ENCODE data around the gene PERM1. TPM values are rescaled to one million over a fixed set of nuclear protein-coding genes. Genes with fewer than 3 reads are reported as not detected.
"Not testable (repeated sequence)": the region's sequence is repeated elsewhere in the genome, so short reads cannot be mapped to it uniquely, and the experiment has no call there.

Gene PERM1
- total RNA-seq, 1 donor from 2014 or later, result 174 TPM

- DNase-seq (ENCODE audit: missing footprints) (peak; percentile 79), ATAC-seq (no peak)
- intact Hi-C loops (cut with DNase I), result loop anchor here (2.0 kb wide), 1 partner anchor 81 kb away; no protein-coding TSS in a partner anchor
These were observed 2.0 kb upstream of the PERM1 start for GRCh38 chr1:983798-984475.

- DNase-seq (ENCODE audit: missing footprints), result peak; percentile 63
- intact Hi-C loops (cut with DNase I), result no loop called here
These were observed 1.0 kb upstream of the PERM1 start for GRCh38 chr1:982765-983436.

GRCh38 chr1:981491-981954 is 370 bp downstream of the PERM1 start:
- intact Hi-C loops (cut with DNase I), result no loop called here
- peak; percentile 65 for DNase-seq (ENCODE audit: missing footprints)
- ATAC-seq, result peak; percentile 1

More at GRCh38 chr1:982765-983436, 1.0 kb upstream of the PERM1 start:
- no peak for ATAC-seq

- intact Hi-C loops (cut with DNase I), result loop anchor here (1.0 kb wide), 1 partner anchor 19 kb away; no protein-coding TSS in a partner anchor
- peak; percentile 82 for DNase-seq (ENCODE audit: missing footprints)
- peak; percentile 71 for ATAC-seq
These were observed 1.1 kb downstream of the PERM1 start for GRCh38 chr1:980602-981395.

GRCh38 chr1:980137-980571 is 1.7 kb downstream of the PERM1 start:
- peak; percentile 61 for DNase-seq (ENCODE audit: missing footprints)
- no peak for ATAC-seq
- intact Hi-C loops (cut with DNase I), result loop anchor here (1.0 kb wide), 1 partner anchor 19 kb away; no protein-coding TSS in a partner anchor

- intact Hi-C loops (cut with DNase I), result loop anchor here (1.0 kb wide), 1 partner anchor 20 kb away; no protein-coding TSS in a partner anchor
- ATAC-seq (no peak), DNase-seq (ENCODE audit: missing footprints) (no peak)
These were observed 2.2 kb downstream of the PERM1 start for GRCh38 chr1:979744-980072.

- intact Hi-C loops (cut with DNase I), result no loop called here
- ATAC-seq, result no peak
- peak; percentile 53 for DNase-seq (ENCODE audit: missing footprints)
These were observed 2.8 kb downstream of the PERM1 start for GRCh38 chr1:978835-979743.

GRCh38 chr1:978069-978834 is 3.6 kb downstream of the PERM1 start:
- ATAC-seq (no peak), DNase-seq (ENCODE audit: missing footprints) (peak; percentile 69)
- intact Hi-C loops (cut with DNase I), result no loop called here

- DNase-seq (ENCODE audit: missing footprints), result peak; percentile 69
- ATAC-seq, result not testable (repeated sequence)
These were observed 5.1 kb downstream of the PERM1 start for GRCh38 chr1:976791-977190.

GRCh38 chr1:975896-976683 is 5.8 kb downstream of the PERM1 start:
- intact Hi-C loops (cut with DNase I), result no loop called here
- ATAC-seq (no peak), DNase-seq (ENCODE audit: missing footprints) (no peak)

More at GRCh38 chr1:976791-977190, 5.1 kb downstream of the PERM1 start:
- intact Hi-C loops (cut with DNase I), result not testable (repeated sequence)

GRCh38 chr1:975365-975764 is 6.5 kb downstream of the PERM1 start:
- intact Hi-C loops (cut with DNase I), result no loop called here
- no peak for DNase-seq (ENCODE audit: missing footprints)

GRCh38 chr1:974687-975328 is 7.1 kb downstream of the PERM1 start:
- intact Hi-C loops (cut with DNase I), result no loop called here
- ATAC-seq (no peak), DNase-seq (ENCODE audit: missing footprints) (no peak)

More at GRCh38 chr1:975365-975764, 6.5 kb downstream of the PERM1 start:
- ATAC-seq, result no peak

GRCh38 chr1:974293-974640 is 7.6 kb downstream of the PERM1 start:
- ATAC-seq (no peak), DNase-seq (ENCODE audit: missing footprints) (no peak)
- intact Hi-C loops (cut with DNase I), result no loop called here

GRCh38 chr1:973459-974292 is 8.2 kb downstream of the PERM1 start:
- ATAC-seq, result peak; percentile 11
- DNase-seq (ENCODE audit: missing footprints), result no peak
- intact Hi-C loops (cut with DNase I), result no loop called here

GRCh38 chr1:972726-973458 is 9.0 kb downstream of the PERM1 start:
- intact Hi-C loops (cut with DNase I), result no loop called here
- DNase-seq (ENCODE audit: missing footprints) (peak; percentile 64), ATAC-seq (peak; percentile 20)

All from Right ventricle myocardium inferior (tissue), 1 donor.